Stimulated activated CD4-positive, alpha-beta T cell treated with anti-CD3 and anti-CD28 coated beads, Interleukin-1b, Interleukin-23, amount 100 ng/mL, for 4 hours (primary cell): ENCODE measurements around the gene NEO1.

Experiments used
- DNase-seq, 2 donors: peaks; one replicate each; pipeline ENCODE4 v3.0.0-alpha.2; 2020; ENCODE audit warnings: low read depth in 2 of 2

The NEO1 gene

GRCh38 chr15:73354241-73354640 is 302.0 kb downstream of the NEO1 start:
- DNase-seq, result no peak
